Umbilical cord (tissue), 2 donors: ENCODE results near the gene RASGEF1C. TPM values are rescaled to one million over a fixed set of nuclear protein-coding genes. Genes with fewer than 3 reads are reported as not detected.

Source experiments
- DNase-seq: peaks from one replicate; pipeline ENCODE4 v3.0.0-alpha.2; 2015; ENCODE audit warnings: low spot score
- total RNA-seq: library from RNA; depleted of rRNA; stranded (reverse); fragments of >200 nt; gene quantifications from one replicate; pipeline ENCODE4 v1.2.3, GENCODE V29; 2014; ENCODE audit warnings: low replicate concordance; ENCODE audit not compliant: insufficient read depth

Gene RASGEF1C
- total RNA-seq, 1 donor from 2014 or later, result 5.8 TPM

- no peak for DNase-seq
Measured at GRCh38 chr5:180180421-180180820, 28.6 kb downstream of the RASGEF1C start.

- DNase-seq, result no peak
Measured at GRCh38 chr5:180179442-180180420, 29.3 kb downstream of the RASGEF1C start.

- no peak for DNase-seq
Measured at GRCh38 chr5:180178531-180179441, 30.2 kb downstream of the RASGEF1C start.

- DNase-seq, result no peak
Measured at GRCh38 chr5:180176191-180176590, 32.8 kb downstream of the RASGEF1C start.

- DNase-seq, result no peak
Measured at GRCh38 chr5:180175015-180175431, 34.0 kb downstream of the RASGEF1C start.

- no peak for DNase-seq
Measured at GRCh38 chr5:180174587-180174972, 34.4 kb downstream of the RASGEF1C start.

GRCh38 chr5:180173875-180174586, 35.0 kb downstream of the RASGEF1C start:
- DNase-seq, result peak; percentile 52

GRCh38 chr5:180173198-180173544, 35.8 kb downstream of the RASGEF1C start:
- no peak for DNase-seq

GRCh38 chr5:180172447-180173197, 36.4 kb downstream of the RASGEF1C start:
- peak; percentile 73 for DNase-seq

- no peak for DNase-seq
Measured at GRCh38 chr5:180171568-180172094, 37.4 kb downstream of the RASGEF1C start.

GRCh38 chr5:180170810-180171567, 38.0 kb downstream of the RASGEF1C start:
- DNase-seq, result no peak

- no peak for DNase-seq
Measured at GRCh38 chr5:180170106-180170809, 38.8 kb downstream of the RASGEF1C start.

- DNase-seq, result no peak
Measured at GRCh38 chr5:180169248-180170105, 39.5 kb downstream of the RASGEF1C start.

- no peak for DNase-seq
Measured at GRCh38 chr5:180168758-180169157, 40.3 kb downstream of the RASGEF1C start.

GRCh38 chr5:180166176-180166575, 42.8 kb downstream of the RASGEF1C start:
- no peak for DNase-seq

- no peak for DNase-seq
Measured at GRCh38 chr5:180162304-180162661, 46.7 kb downstream of the RASGEF1C start.

- DNase-seq, result no peak
Measured at GRCh38 chr5:180161420-180162303, 47.3 kb downstream of the RASGEF1C start.
